ENCODE measurements around the gene NCBP1.
A peak's percentile ranks its signal among the peaks of the same experiment; 100 is the strongest.
"Not testable (repeated sequence)": the region's sequence is repeated elsewhere in the genome, so short reads cannot be mapped to it uniquely, and the experiment has no call there.

NCBP1 gene

GRCh38 chr9:97632985-97633858 is at the start of gene NCBP1, which contains the start of gene TSTD2:
Gene NCBP1 (plus strand): TSS chr9:97633821. CDS start chr9:97633882, 61 bp downstream.
Gene TSTD2 (minus strand): TSS chr9:97633368. CDS start chr9:97627562, 5,806 bp downstream.
- Histone ChIP-seq H3K4me1 (ENCODE audit: control insufficient read depth, insufficient read depth, low read length) (peaks cover 15% of the 10 kb centered on the region), H3K27me3 (ENCODE audit: control insufficient read depth, insufficient read depth, low read length) (no peaks in the 10 kb centered on the region), H3K4me3 (ENCODE audit: low read depth, low read length) (peak within 1 kb of the TSS; percentile 68), H3K9me3 (ENCODE audit: control insufficient read depth, insufficient read depth, low read length) (no peaks in the 10 kb centered on the region), H3K9ac (ENCODE audit: low read depth, low read length) (peak within 1 kb of the TSS; percentile 90), H3K36me3 (ENCODE audit: control insufficient read depth, insufficient read depth, low read length) (no peaks in the 10 kb centered on the region)

GRCh38 chr9:97584778-97585177 is 48.8 kb upstream of the NCBP1 start:
- not testable (repeated sequence) for H3K27me3 ChIP-seq (ENCODE audit: control insufficient read depth, insufficient read depth, low read length); H3K4me1 ChIP-seq (ENCODE audit: control insufficient read depth, insufficient read depth, low read length); H3K36me3 ChIP-seq (ENCODE audit: control insufficient read depth, insufficient read depth, low read length); H3K9me3 ChIP-seq (ENCODE audit: control insufficient read depth, insufficient read depth, low read length); H3K4me3 ChIP-seq (ENCODE audit: low read depth, low read length); H3K9ac ChIP-seq (ENCODE audit: low read depth, low read length)

- H3K9me3 ChIP-seq (ENCODE audit: control insufficient read depth, insufficient read depth, low read length); H3K9ac ChIP-seq (ENCODE audit: low read depth, low read length); H3K27me3 ChIP-seq (ENCODE audit: control insufficient read depth, insufficient read depth, low read length): not testable (repeated sequence)
Observed at GRCh38 chr9:97586909-97587308, 46.7 kb upstream of the NCBP1 start.

GRCh38 chr9:97591535-97591934 is 42.1 kb upstream of the NCBP1 start:
- no peaks in the 10 kb centered on the region for H3K27me3 ChIP-seq (ENCODE audit: control insufficient read depth, insufficient read depth, low read length)
- H3K36me3 ChIP-seq (ENCODE audit: control insufficient read depth, insufficient read depth, low read length), result no peaks in the 10 kb centered on the region

More at GRCh38 chr9:97586909-97587308, 46.7 kb upstream of the NCBP1 start:
- not testable (repeated sequence) for H3K36me3 ChIP-seq (ENCODE audit: control insufficient read depth, insufficient read depth, low read length); H3K4me1 ChIP-seq (ENCODE audit: control insufficient read depth, insufficient read depth, low read length); H3K4me3 ChIP-seq (ENCODE audit: low read depth, low read length)

GRCh38 chr9:97592126-97592525 is 41.5 kb upstream of the NCBP1 start:
- H3K9me3 ChIP-seq (ENCODE audit: control insufficient read depth, insufficient read depth, low read length), result no peaks in the 10 kb centered on the region
- H3K9ac ChIP-seq (ENCODE audit: low read depth, low read length), result no peak overlapping the region
- no peaks in the 10 kb centered on the region for H3K27me3 ChIP-seq (ENCODE audit: control insufficient read depth, insufficient read depth, low read length)
- no peaks in the 10 kb centered on the region for H3K36me3 ChIP-seq (ENCODE audit: control insufficient read depth, insufficient read depth, low read length)
- no peak overlapping the region for H3K4me3 ChIP-seq (ENCODE audit: low read depth, low read length)
- H3K4me1 ChIP-seq (ENCODE audit: control insufficient read depth, insufficient read depth, low read length), result no peaks in the 10 kb centered on the region

More at GRCh38 chr9:97591535-97591934, 42.1 kb upstream of the NCBP1 start:
- Histone ChIP-seq H3K4me3 (ENCODE audit: low read depth, low read length) (no peak overlapping the region), H3K4me1 (ENCODE audit: control insufficient read depth, insufficient read depth, low read length) (no peaks in the 10 kb centered on the region), H3K9me3 (ENCODE audit: control insufficient read depth, insufficient read depth, low read length) (no peaks in the 10 kb centered on the region), H3K9ac (ENCODE audit: low read depth, low read length) (no peak overlapping the region)

- Histone ChIP-seq H3K36me3 (ENCODE audit: control insufficient read depth, insufficient read depth, low read length) (no peaks in the 10 kb centered on the region), H3K4me3 (ENCODE audit: low read depth, low read length) (no peak overlapping the region), H3K4me1 (ENCODE audit: control insufficient read depth, insufficient read depth, low read length) (no peaks in the 10 kb centered on the region), H3K9me3 (ENCODE audit: control insufficient read depth, insufficient read depth, low read length) (no peaks in the 10 kb centered on the region), H3K9ac (ENCODE audit: low read depth, low read length) (no peak overlapping the region), H3K27me3 (ENCODE audit: control insufficient read depth, insufficient read depth, low read length) (no peaks in the 10 kb centered on the region)
Observed at GRCh38 chr9:97593960-97594359, 39.7 kb upstream of the NCBP1 start.

GRCh38 chr9:97594381-97594921 is 39.2 kb upstream of the NCBP1 start:
- Histone ChIP-seq H3K4me1 (ENCODE audit: control insufficient read depth, insufficient read depth, low read length) (no peaks in the 10 kb centered on the region), H3K4me3 (ENCODE audit: low read depth, low read length) (no peak overlapping the region), H3K9ac (ENCODE audit: low read depth, low read length) (no peak overlapping the region), H3K27me3 (ENCODE audit: control insufficient read depth, insufficient read depth, low read length) (no peaks in the 10 kb centered on the region), H3K36me3 (ENCODE audit: control insufficient read depth, insufficient read depth, low read length) (no peaks in the 10 kb centered on the region), H3K9me3 (ENCODE audit: control insufficient read depth, insufficient read depth, low read length) (no peaks in the 10 kb centered on the region)

- Histone ChIP-seq H3K9me3 (ENCODE audit: control insufficient read depth, insufficient read depth, low read length) (no peaks in the 10 kb centered on the region), H3K27me3 (ENCODE audit: control insufficient read depth, insufficient read depth, low read length) (no peaks in the 10 kb centered on the region), H3K4me3 (ENCODE audit: low read depth, low read length) (no peak overlapping the region), H3K36me3 (ENCODE audit: control insufficient read depth, insufficient read depth, low read length) (peaks cover 6% of the 10 kb centered on the region), H3K4me1 (ENCODE audit: control insufficient read depth, insufficient read depth, low read length) (no peaks in the 10 kb centered on the region), H3K9ac (ENCODE audit: low read depth, low read length) (no peak overlapping the region)
Observed at GRCh38 chr9:97596906-97597305, 36.7 kb upstream of the NCBP1 start.

- no peaks in the 10 kb centered on the region for H3K9me3 ChIP-seq (ENCODE audit: control insufficient read depth, insufficient read depth, low read length)
- no peaks in the 10 kb centered on the region for H3K4me1 ChIP-seq (ENCODE audit: control insufficient read depth, insufficient read depth, low read length)
- no peak overlapping the region for H3K4me3 ChIP-seq (ENCODE audit: low read depth, low read length)
- H3K36me3 ChIP-seq (ENCODE audit: control insufficient read depth, insufficient read depth, low read length), result peaks cover 12% of the 10 kb centered on the region
- H3K27me3 ChIP-seq (ENCODE audit: control insufficient read depth, insufficient read depth, low read length), result no peaks in the 10 kb centered on the region
- no peak overlapping the region for H3K9ac ChIP-seq (ENCODE audit: low read depth, low read length)
Observed at GRCh38 chr9:97598461-97599288, 34.9 kb upstream of the NCBP1 start.

GRCh38 chr9:97599314-97599846 is 34.2 kb upstream of the NCBP1 start:
- no peaks in the 10 kb centered on the region for H3K9me3 ChIP-seq (ENCODE audit: control insufficient read depth, insufficient read depth, low read length)
- no peaks in the 10 kb centered on the region for H3K27me3 ChIP-seq (ENCODE audit: control insufficient read depth, insufficient read depth, low read length)
- no peaks in the 10 kb centered on the region for H3K4me1 ChIP-seq (ENCODE audit: control insufficient read depth, insufficient read depth, low read length)
- no peak overlapping the region for H3K9ac ChIP-seq (ENCODE audit: low read depth, low read length)
- peaks cover 13% of the 10 kb centered on the region for H3K36me3 ChIP-seq (ENCODE audit: control insufficient read depth, insufficient read depth, low read length)
- no peak overlapping the region for H3K4me3 ChIP-seq (ENCODE audit: low read depth, low read length)

- H3K9me3 ChIP-seq (ENCODE audit: control insufficient read depth, insufficient read depth, low read length), result no peaks in the 10 kb centered on the region
- H3K4me1 ChIP-seq (ENCODE audit: control insufficient read depth, insufficient read depth, low read length), result no peaks in the 10 kb centered on the region
- no peak overlapping the region for H3K4me3 ChIP-seq (ENCODE audit: low read depth, low read length)
- no peaks in the 10 kb centered on the region for H3K27me3 ChIP-seq (ENCODE audit: control insufficient read depth, insufficient read depth, low read length)
- peaks cover 22% of the 10 kb centered on the region for H3K36me3 ChIP-seq (ENCODE audit: control insufficient read depth, insufficient read depth, low read length)
- H3K9ac ChIP-seq (ENCODE audit: low read depth, low read length), result no peak overlapping the region
Observed at GRCh38 chr9:97600531-97601227, 32.9 kb upstream of the NCBP1 start.

Data from iPS-15b (cell line).